GM12801 (cell line): ENCODE data around the gene TRERF1.

Experiments
- CTCF ChIP-seq: IDR thresholded peaks from one replicate; pipeline ENCODE4 v1.5.1; 2011; ENCODE audit warnings: control low read depth; ENCODE audit not compliant: insufficient read length; ENCODE audit errors: extremely low read depth

TRERF1 gene

GRCh38 chr6:42400061-42400760 is 51.5 kb downstream of the TRERF1 start:
- TF ChIP-seq CTCF: no peak

- no peak for TF ChIP-seq CTCF
These were observed 55.0 kb downstream of the TRERF1 start for GRCh38 chr6:42396720-42397119.

GRCh38 chr6:42394881-42395620 is 56.7 kb downstream of the TRERF1 start:
- no peak for TF ChIP-seq CTCF

- no peak for TF ChIP-seq CTCF
These were observed 57.6 kb downstream of the TRERF1 start for GRCh38 chr6:42394151-42394550.

- no peak for TF ChIP-seq CTCF
These were observed 58.4 kb downstream of the TRERF1 start for GRCh38 chr6:42393339-42393738.

GRCh38 chr6:42392833-42393232 is 58.9 kb downstream of the TRERF1 start:
- TF ChIP-seq CTCF: no peak

GRCh38 chr6:42391441-42391840 is 60.3 kb downstream of the TRERF1 start:
- no peak for TF ChIP-seq CTCF
